SK-N-SH (cell line): ENCODE measurements around the gene PXDN.

Source experiments
- CTCF ChIP-seq: fragments of 200-600 bp; sonication (generic); IDR thresholded peaks from 2 replicates; pipeline ENCODE4 v1.6.1; 2017; ENCODE audit warnings: antibody characterized with exemption, mild to moderate bottlenecking, moderate library complexity
- EP300 ChIP-seq, 2 experiments: IDR thresholded peaks; 2 replicates each; pipeline versions ENCODE4 v1.4.0 to v1.6.1; 2012; ENCODE audit warnings: borderline replicate concordance in 1 of 2, low read depth in 1 of 2, low read length in 1 of 2
- EZH2phosphoT487 ChIP-seq: fragments of 200-600 bp; sonication (generic); IDR thresholded peaks from 2 replicates; pipeline ENCODE4 v1.6.1; 2017; ENCODE audit warnings: low read depth, mixed run types, mild to moderate bottlenecking, antibody characterized with exemption, moderate library complexity, borderline replicate concordance
- FOXM1 ChIP-seq: IDR thresholded peaks from 2 replicates; pipeline ENCODE4 v1.4.0; 2012; ENCODE audit warnings: low read depth, mild to moderate bottlenecking
- GABPA ChIP-seq: IDR thresholded peaks from 2 replicates; pipeline ENCODE4 v1.4.0; 2012; ENCODE audit warnings: low read depth, mild to moderate bottlenecking
- JUND ChIP-seq: IDR thresholded peaks from 2 replicates; pipeline ENCODE4 v1.4.0; 2012
- MAX ChIP-seq: IDR thresholded peaks from 2 replicates; pipeline ENCODE4 v1.4.0; 2012; ENCODE audit warnings: low read depth
- POLR2AphosphoS5 ChIP-seq: IDR thresholded peaks from 2 replicates; pipeline ENCODE4 v1.6.1; 2012; ENCODE audit warnings: low read depth, low read length
- RAD21 ChIP-seq: IDR thresholded peaks from 2 replicates; pipeline ENCODE4 v1.6.1; 2012; ENCODE audit warnings: mild to moderate bottlenecking, low read length
- REST ChIP-seq: IDR thresholded peaks from 2 replicates; pipeline ENCODE4 v1.6.1; 2012; ENCODE audit warnings: mild to moderate bottlenecking, low read depth, low read length, moderate library complexity
- TCF12 ChIP-seq: IDR thresholded peaks from 2 replicates; pipeline ENCODE4 v1.4.0; 2012
- TEAD4 ChIP-seq: IDR thresholded peaks from 2 replicates; pipeline ENCODE4 v1.4.0; 2012; ENCODE audit warnings: mild to moderate bottlenecking, borderline replicate concordance; ENCODE audit not compliant: insufficient read depth
- USF2 ChIP-seq: fragments of 150-350 bp; IDR thresholded peaks from 2 replicates; pipeline ENCODE4 v1.6.1; 2017; ENCODE audit warnings: antibody characterized with exemption, low read length, low read depth, borderline replicate concordance
- YY1 ChIP-seq: IDR thresholded peaks from 2 replicates; pipeline ENCODE4 v1.4.0; 2012; ENCODE audit warnings: low read depth, mild to moderate bottlenecking

GRCh38 chr2:1787755-1788477, 43.6 kb upstream of the PXDN start:
- no peak for TF ChIP-seq CTCF
- TF ChIP-seq GABPA: no peak
- no peak for TF ChIP-seq TCF12
- no peak for TF ChIP-seq USF2
- no peak for TF ChIP-seq REST
- no peak for TF ChIP-seq JUND
- no peak for TF ChIP-seq FOXM1
- TF ChIP-seq POLR2AphosphoS5: no peak
- no peak for TF ChIP-seq RAD21
- TF ChIP-seq YY1: no peak
- no peak for TF ChIP-seq MAX
- no peak for TF ChIP-seq EP300 (IDR thresholded peaks at IDR 0.05; ENCODE audit: borderline replicate concordance in 1 of 2, low read depth in 1 of 2, low read length in 1 of 2)
- no peak for TF ChIP-seq TEAD4
- TF ChIP-seq EZH2phosphoT487: no peak
